IMR-90 (cell line): ENCODE results near the gene TRIM2. TPM values are rescaled to one million over a fixed set of nuclear protein-coding genes. Genes with fewer than 3 reads are reported as not detected.

ENCODE experiments used
- ATAC-seq: fragments of 200-7000 bp; cut with Tn5 transposase; 2 replicates; pipeline ENCODE4 v1.9.1; 2020; ENCODE audit warnings: low read depth, mild to moderate bottlenecking, moderate library complexity
- BruUV-seq: library from RNA; stranded (reverse); fragments of 400-500 nt; replicated peaks from 2 replicates; lab custom pipeline; 2021; lab: Mats Ljungman, UMichigan
- CTCF ChIA-PET: fragments of 300-600 bp; formaldehyde crosslinking; extraction: SDS; loops from one replicate; lab custom pipeline; 2021; ENCODE audit warnings: antibody characterized with exemption; lab: Yijun Ruan, JAX
- POLR2A ChIA-PET: fragments of 300-600 bp; sonication (Branson Sonifier 250); formaldehyde crosslinking; loops from one replicate; lab custom pipeline; 2022; ENCODE audit warnings: antibody characterized with exemption; ENCODE audit not compliant: unreplicated experiment; lab: Charles Lee
- DNase-seq: peaks from one replicate; pipeline ENCODE4 v3.0.0; 2013
- H2AFZ ChIP-seq: replicated peaks from 2 replicates; pipeline ENCODE3; 2013; ENCODE audit warnings: low read length, mild to moderate bottlenecking; ENCODE audit not compliant: poor library complexity
- H2AK5ac ChIP-seq: 2 replicates; pipeline ENCODE4 v1.6.1; 2013; ENCODE audit warnings: low read depth, low read length, inconsistent platforms
- H2AK9ac ChIP-seq: replicated peaks from 2 replicates; pipeline ENCODE3; 2013; ENCODE audit warnings: mild to moderate bottlenecking, low read depth, low read length, moderate library complexity; ENCODE audit not compliant: poor library complexity
- H2BK120ac ChIP-seq: 2 replicates; pipeline ENCODE4 v1.6.1; 2013; ENCODE audit warnings: low read depth, low read length, inconsistent platforms
- H2BK15ac ChIP-seq: 3 replicates; pipeline ENCODE4 v1.6.1; 2013; ENCODE audit warnings: low read depth, low read length, inconsistent platforms
- H2BK20ac ChIP-seq: 2 replicates; pipeline ENCODE4 v1.6.1; 2013; ENCODE audit warnings: low read depth, mild to moderate bottlenecking, inconsistent platforms, low read length, moderate library complexity
- H2BK5ac ChIP-seq: 2 replicates; pipeline ENCODE4 v1.6.1; 2013; ENCODE audit warnings: mild to moderate bottlenecking, low read depth, low read length, inconsistent platforms; ENCODE audit not compliant: poor library complexity, severe bottlenecking
- H3K14ac ChIP-seq: replicated peaks from 2 replicates; pipeline ENCODE4 v1.6.1; 2013; ENCODE audit warnings: low read depth, low read length, inconsistent platforms
- H3K18ac ChIP-seq: 2 replicates; pipeline ENCODE4 v1.6.1; 2013; ENCODE audit warnings: low read depth, low read length, control low read depth
- H3K23ac ChIP-seq: 2 replicates; pipeline ENCODE4 v1.6.1; 2013; ENCODE audit warnings: low read depth, low read length, inconsistent platforms
- H3K27ac ChIP-seq: 2 replicates; pipeline ENCODE4 v1.5.1; 2013; ENCODE audit warnings: mild to moderate bottlenecking, control low read depth, low read length; ENCODE audit not compliant: insufficient read depth
- H3K27me3 ChIP-seq: 2 replicates; pipeline ENCODE4 v1.6.1; 2013; ENCODE audit warnings: low read length; ENCODE audit not compliant: control insufficient read depth, insufficient read depth
- H3K36me3 ChIP-seq: 2 replicates; pipeline ENCODE4 v1.6.1; 2013; ENCODE audit warnings: low read length, mixed read lengths; ENCODE audit not compliant: control insufficient read depth, insufficient read depth
- H3K4ac ChIP-seq: 2 replicates; pipeline ENCODE4 v1.6.1; 2013; ENCODE audit warnings: low read depth, low read length, inconsistent platforms
- H3K4me1 ChIP-seq: 2 replicates; pipeline ENCODE4 v1.6.1; 2013; ENCODE audit warnings: low read length, mixed read lengths; ENCODE audit not compliant: control insufficient read depth, insufficient read depth
- H3K4me2 ChIP-seq: 2 replicates; pipeline ENCODE4 v1.6.1; 2013; ENCODE audit warnings: low read depth, mild to moderate bottlenecking, control low read depth, low read length, moderate library complexity
- H3K4me3 ChIP-seq: 2 replicates; pipeline ENCODE4 v1.5.1; 2013; ENCODE audit warnings: low read depth, mild to moderate bottlenecking, control low read depth, low read length, moderate library complexity; ENCODE audit not compliant: insufficient read depth
- H3K56ac ChIP-seq: 2 replicates; pipeline ENCODE4 v1.6.1; 2013; ENCODE audit warnings: low read length, inconsistent platforms; ENCODE audit not compliant: insufficient read depth; ENCODE audit errors: extremely low read depth
- H3K79me1 ChIP-seq, 2 experiments: 2 replicates each; pipeline ENCODE4 v1.6.1; 2013; ENCODE audit warnings: low read length in 2 of 2, inconsistent platforms in 1 of 2, low read depth in 1 of 2
- H3K9ac ChIP-seq: 2 replicates; pipeline ENCODE4 v1.6.1; 2013; ENCODE audit warnings: low read depth, low read length, control low read depth
- H3K9me1 ChIP-seq: 2 replicates; pipeline ENCODE4 v1.6.1; 2013; ENCODE audit warnings: low read length, inconsistent platforms; ENCODE audit not compliant: insufficient read depth
- H3K9me3 ChIP-seq: 2 replicates; pipeline ENCODE4 v1.6.1; 2013; ENCODE audit warnings: low read length; ENCODE audit not compliant: control insufficient read depth, insufficient read depth
- H4K20me1 ChIP-seq: 2 replicates; pipeline ENCODE4 v1.6.1; 2013; ENCODE audit warnings: low read length, inconsistent platforms; ENCODE audit not compliant: insufficient read depth
- H4K5ac ChIP-seq: 2 replicates; pipeline ENCODE4 v1.6.1; 2013; ENCODE audit warnings: mild to moderate bottlenecking, low read depth, low read length, control low read depth
- H4K8ac ChIP-seq, 2 experiments: 2 replicates each; pipeline ENCODE4 v1.6.1; 2013; ENCODE audit warnings: low read depth in 2 of 2, low read length in 2 of 2, control low read depth in 1 of 2, inconsistent platforms in 1 of 2
- H4K91ac ChIP-seq: 2 replicates; pipeline ENCODE4 v1.6.1; 2013; ENCODE audit warnings: low read depth, low read length, inconsistent platforms; ENCODE audit not compliant: insufficient read depth
- MAFK ChIP-seq: IDR thresholded peaks from 2 replicates; pipeline ENCODE4 v1.6.1; 2012; ENCODE audit warnings: low read depth, low read length, improper control_type of control experiment
- NFE2L2 ChIP-seq: fragments of 150-350 bp; IDR thresholded peaks from 2 replicates; pipeline ENCODE4 v1.6.1; 2016; ENCODE audit warnings: low read depth, mild to moderate bottlenecking, low read length
- WGBS, 2 experiments: methylation state at CpG; one replicate each; pipeline versions ENCODE4 v1.1.5 to v1.1.7; 2013; ENCODE audit warnings: missing lambda C conversion rate in 2 of 2; ENCODE audit not compliant: insufficient read length in 1 of 2; ENCODE audit errors: extremely low coverage in 2 of 2; 5-methylcytosine and 5-hydroxymethylcytosine counted together
- dilution Hi-C: fragments of 300-500 bp; cut with HindIII; formaldehyde crosslinking; loops from one replicate; pipeline ENCODE4 v1.14.3; 2018; ENCODE audit warnings: low sequenced_read_pairs; ENCODE audit not compliant: unreplicated experiment
- in situ Hi-C: fragments of 300-500 bp; cut with MboI; formaldehyde crosslinking; loops from 3 replicates; pipeline ENCODE4 v1.14.3; 2019; ENCODE audit warnings: low sequenced_read_pairs, inconsistent platforms, mixed read lengths
- intact Hi-C: fragments of 100-400 bp; cut with micrococcal nuclease; formaldehyde crosslinking; loops from 2 replicates; pipeline ENCODE4 v1.10.0; 2022
- polyA plus RNA-seq, 3 experiments: library from polyadenylated mRNA; depleted of rRNA; stranded (reverse); fragments of >200 nt; gene quantifications; 2 replicates each; pipeline ENCODE4 v1.2.3, GENCODE V29; 2012; ENCODE audit warnings: low replicate concordance in 1 of 3
- total RNA-seq: library from RNA; depleted of rRNA; stranded (reverse); fragments of >200 nt; gene quantifications from 2 replicates; pipeline ENCODE4 v1.2.3, GENCODE V29; 2012

The TRIM2 gene
- total and polyA plus RNA-seq, 2 of the 4 experiments (the other 2 are of a cell fraction): 16.0 to 64.2 TPM

- DNase-seq (no peak), ATAC-seq (no peak)
- Histone ChIP-seq H4K8ac (no peak overlapping the region), H3K4me1 (peaks cover 2% of the 10 kb centered on the region; the same call in 1 of the 2 replicates), H3K4ac (no peak overlapping the region), H3K36me3 (peaks cover 13% of the 10 kb centered on the region), H2AK5ac (no peak overlapping the region), H3K14ac (no peak overlapping the region), H3K18ac (no peak overlapping the region), H3K4me3 (no peak overlapping the region), H4K20me1 (peaks cover 3% of the 10 kb centered on the region; the same call in 1 of the 2 replicates), H2AK9ac (no peak overlapping the region), H3K56ac (no peak overlapping the region), H3K9ac (no peak overlapping the region), H3K23ac (no peak overlapping the region), H3K4me2 (no peak overlapping the region), H3K9me1 (peaks cover 2% of the 10 kb centered on the region; the same call in 1 of the 2 replicates), H4K91ac (no peak overlapping the region), H3K79me1 (peaks cover 0 to 26% of the 10 kb centered on the region in 2 experiments; a peak in 2 of 4 replicates), H2AFZ (no peak overlapping the region), H4K5ac (no peak overlapping the region), H3K27ac (no peak overlapping the region), H2BK20ac (no peak overlapping the region), H3K27me3 (no peaks in the 10 kb centered on the region), H2BK120ac (no peak overlapping the region), H2BK15ac (no peak overlapping the region), H2BK5ac (no peak overlapping the region), H3K9me3 (no peaks in the 10 kb centered on the region)
- ChIA-PET CTCF (interaction anchor here (0.5 kb wide), 1 partner anchor 139 kb away, joined by 5 read pairs; no protein-coding TSS in a partner anchor), POLR2A (no interaction called here)
- TF ChIP-seq NFE2L2: no peak
- TF ChIP-seq MAFK: peak; percentile 26; the same call in 1 of the 2 replicates
- no TSS peak for BruUV-seq
- WGBS, 2 experiments: no CpG with 5 or more reads among the region's 13 CpGs
- intact Hi-C loops (no loop called here), dilution Hi-C loops (no loop called here), in situ Hi-C loops (no loop called here)
Observed at GRCh38 chr4:153275380-153276276, 71.4 kb downstream of the TRIM2 start.
